Thoracic aorta (tissue), 2 donors: ENCODE measurements around the gene TMEM30A. TPM values are rescaled to one million over a fixed set of nuclear protein-coding genes. Genes with fewer than 3 reads are reported as not detected.
A peak's percentile ranks its signal among the peaks of the same experiment; 100 is the strongest.

Source experiments
- ATAC-seq: fragments of 150-250 bp; one replicate; pipeline ENCODE4 v1.8.0; 2017; ENCODE audit warnings: low read depth; ENCODE audit not compliant: insufficient number of reproducible peaks, low FRiP score
- DNase-seq: peaks from one replicate; pipeline ENCODE4 v3.0.0-alpha.2; 2020; ENCODE audit warnings: low spot score
- H3K27ac ChIP-seq, 2 donors: fragments of 200-600 bp; sonication (generic); 1 replicate in 1 of 2; 2 replicates in 1 of 2; pipeline ENCODE4 v1.5.1; 2016; ENCODE audit warnings: mild to moderate bottlenecking in 2 of 2, moderate library complexity in 2 of 2
- H3K27me3 ChIP-seq: fragments of 200-600 bp; sonication (generic); replicated peaks from 2 replicates; pipeline ENCODE4 v1.6.0; 2016; ENCODE audit warnings: mild to moderate bottlenecking; ENCODE audit not compliant: insufficient read depth
- H3K36me3 ChIP-seq: fragments of 200-600 bp; sonication (generic); one replicate; pipeline ENCODE4 v1.5.1; 2016
- H3K4me1 ChIP-seq, 2 donors: fragments of 200-600 bp; sonication (generic); 1 replicate in 1 of 2; 2 replicates in 1 of 2; pipeline versions ENCODE4 v1.5.1 to v1.6.0; 2016; ENCODE audit warnings: low read depth in 2 of 2, mild to moderate bottlenecking in 1 of 2; ENCODE audit not compliant: control insufficient read depth in 1 of 2
- H3K4me3 ChIP-seq: fragments of 200-600 bp; sonication (generic); 2 replicates; pipeline ENCODE4 v1.5.1; 2016; ENCODE audit warnings: mild to moderate bottlenecking
- H3K9me3 ChIP-seq: fragments of 200-600 bp; sonication (generic); 2 replicates; pipeline ENCODE4 v1.5.1; 2016
- CTCF ChIP-seq: fragments of 200-600 bp; sonication (generic); IDR thresholded peaks from one replicate; pipeline ENCODE4 v1.5.1; 2019; ENCODE audit warnings: antibody characterized with exemption
- total RNA-seq, 2 donors: library from RNA; depleted of rRNA; stranded (reverse); fragments of >200 nt; gene quantifications; one replicate each; pipeline versions ENCODE4 v1.1.0 to v1.2.3, GENCODE V29; 2016

TMEM30A gene
- total RNA-seq, 2 donors from 2014 or later, result 112 to 123 TPM

- Histone ChIP-seq H3K4me1 (no peaks in the 10 kb centered on the region), H3K36me3 (no peaks in the 10 kb centered on the region), H3K4me3 (no peak overlapping the region), H3K27me3 (no peaks in the 10 kb centered on the region), H3K27ac (no peak overlapping the region), H3K9me3 (no peaks in the 10 kb centered on the region)
- DNase-seq (no peak), ATAC-seq (no peak)
- TF ChIP-seq CTCF, result no peak
These were observed 34.0 kb downstream of the TMEM30A start for GRCh38 chr6:75250552-75250951.

DNA sequence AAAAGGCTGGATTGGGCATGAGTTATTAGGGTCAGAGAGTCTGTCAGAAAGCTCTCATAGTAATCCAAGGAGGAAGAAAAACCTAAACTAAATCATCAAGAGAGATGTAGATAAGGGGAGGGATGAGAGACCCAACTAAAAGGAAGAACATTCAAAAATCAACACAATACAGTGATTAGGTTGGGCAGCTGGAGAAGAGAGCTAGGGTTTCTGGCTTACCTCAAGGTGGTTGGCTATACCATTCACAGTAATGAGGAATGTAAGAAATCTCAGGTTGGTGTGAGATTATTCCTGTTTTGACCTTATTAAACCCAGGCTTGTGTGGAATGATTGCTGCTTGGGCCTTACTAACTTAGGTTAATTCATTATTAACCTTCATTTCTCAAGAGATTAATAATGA lies 34.8 kb downstream of the TMEM30A start:
- ATAC-seq, result no peak
- H3K36me3 ChIP-seq, result no peaks in the 10 kb centered on the region
- H3K9me3 ChIP-seq, result no peaks in the 10 kb centered on the region
- TF ChIP-seq CTCF, result no peak
- H3K27me3 ChIP-seq, result no peaks in the 10 kb centered on the region
- no peak overlapping the region for H3K27ac ChIP-seq
- peaks cover 0 to under 1% of the 10 kb centered on the region in 2 donors for H3K4me1 ChIP-seq
- no peak overlapping the region for H3K4me3 ChIP-seq
- DNase-seq, result no peak

GRCh38 chr6:75246386-75246785 lies 38.2 kb downstream of the TMEM30A start:
- H3K9me3 ChIP-seq, result no peaks in the 10 kb centered on the region
- no peaks in the 10 kb centered on the region for H3K27me3 ChIP-seq
- H3K27ac ChIP-seq, result no peak overlapping the region
- H3K4me3 ChIP-seq, result no peak overlapping the region
- ATAC-seq, result no peak
- H3K36me3 ChIP-seq, result no peaks in the 10 kb centered on the region
- H3K4me1 ChIP-seq, result peaks cover 13 to 15% of the 10 kb centered on the region in 2 donors
- DNase-seq, result no peak
- TF ChIP-seq CTCF, result no peak

- Histone ChIP-seq H3K36me3 (peaks cover under 1% of the 10 kb centered on the region), H3K27ac (peak overlapping the region; percentile 87 to 92), H3K9me3 (no peaks in the 10 kb centered on the region), H3K4me1 (peaks cover 20% of the 10 kb centered on the region in 2 donors), H3K4me3 (peak overlapping the region; percentile 81), H3K27me3 (no peaks in the 10 kb centered on the region)
- TF ChIP-seq CTCF, result no peak
- peak; percentile 21 for ATAC-seq
- DNase-seq, result no peak
These were observed 40.5 kb downstream of the TMEM30A start for GRCh38 chr6:75244063-75244584.

DNA sequence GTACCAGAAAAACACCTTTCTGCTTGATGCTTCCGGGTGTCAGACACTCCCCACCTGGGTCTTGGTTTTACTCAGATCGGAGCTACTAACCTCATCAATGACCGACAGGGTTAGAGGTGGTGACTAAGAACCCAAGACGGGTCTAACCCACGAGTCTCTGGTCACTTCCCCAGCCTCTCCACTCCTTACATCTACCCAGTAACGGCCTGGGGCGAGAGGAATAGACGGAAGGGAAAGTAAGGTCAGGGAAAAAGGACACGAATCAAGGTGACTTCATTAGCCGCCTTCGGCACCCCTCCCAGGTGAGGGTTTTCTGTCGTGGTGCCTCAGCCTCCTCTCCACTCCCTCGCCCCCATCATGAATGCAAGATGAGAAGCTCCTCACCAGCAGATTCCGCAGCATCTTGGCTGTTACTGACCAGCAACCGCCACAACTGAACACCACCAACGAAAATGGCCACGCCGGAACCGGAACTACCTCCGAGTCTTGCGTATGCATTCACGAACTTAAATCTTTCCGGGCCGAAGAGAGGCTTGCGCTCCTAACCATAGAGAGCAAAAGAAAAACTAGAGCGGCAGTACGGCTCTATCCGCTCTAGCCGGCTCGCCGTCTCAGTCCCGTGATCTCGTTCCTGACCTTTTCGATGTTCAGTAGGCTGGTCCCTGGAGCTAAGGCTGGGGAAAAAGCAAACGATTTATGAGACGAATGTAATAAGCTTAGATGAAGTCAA lies 41.1 kb downstream of the TMEM30A start, which contains the start of gene COX7A2:
Gene COX7A2 (minus strand): TSS at position 469 of the 730 bp plus-strand sequence. CDS start 67 bp downstream, at position 402.
- no peak for TF ChIP-seq CTCF
- Histone ChIP-seq H3K9me3 (no peaks in the 10 kb centered on the region), H3K27me3 (no peaks in the 10 kb centered on the region), H3K27ac (peak within 1 kb of the TSS; percentile 87 to 92), H3K4me3 (peak within 1 kb of the TSS; percentile 81), H3K36me3 (peaks cover 6% of the 10 kb centered on the region), H3K4me1 (peaks cover 20% of the 10 kb centered on the region in 2 donors)
- ATAC-seq (peak; percentile 99), DNase-seq (peak; percentile 73)
